GM19099 (cell line): ENCODE data around the gene ARHGAP23.

Experiments used
- POLR2A ChIP-seq: IDR thresholded peaks from 3 replicates; pipeline ENCODE4 v1.6.1; 2011; ENCODE audit warnings: low read depth; ENCODE audit not compliant: insufficient read length; ENCODE audit errors: extremely low read depth

Gene ARHGAP23

DNA sequence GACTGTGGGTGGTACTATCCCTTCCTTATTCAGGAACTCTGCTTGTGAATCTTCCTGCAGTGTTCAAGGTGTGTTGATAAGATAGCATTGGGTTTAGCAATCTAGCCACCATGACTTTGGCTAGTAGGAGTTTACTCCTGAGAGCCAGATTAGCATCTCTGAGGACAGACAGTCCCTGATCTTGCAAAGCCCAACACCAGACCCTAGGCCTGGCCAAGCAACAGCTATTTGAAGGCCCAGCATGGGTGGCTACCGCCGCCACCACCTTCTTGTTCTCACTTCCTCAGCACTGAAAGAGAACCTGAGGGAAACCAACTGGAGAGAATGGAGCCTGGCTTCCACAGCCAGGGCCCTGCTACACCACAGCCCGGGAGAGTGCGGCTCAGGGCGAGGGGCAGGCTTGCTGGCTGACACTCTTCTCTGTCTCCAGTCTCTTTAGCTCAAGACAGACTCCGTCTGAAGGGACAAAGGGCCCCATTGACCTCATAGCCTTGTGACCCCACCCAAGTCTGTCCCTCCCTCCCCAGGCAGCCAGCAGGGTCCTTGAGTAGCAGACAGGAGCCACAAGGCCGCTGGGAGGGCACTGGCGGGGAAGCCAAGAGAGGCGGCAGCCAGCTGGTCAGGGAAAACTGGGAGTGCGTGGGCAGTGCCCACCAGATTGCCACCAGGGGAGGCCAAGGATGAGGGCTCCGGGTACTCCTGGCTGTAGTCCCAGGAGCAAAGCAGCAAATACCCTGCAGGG, 10.9 kb upstream of the ARHGAP23 start:
- no peak for TF ChIP-seq POLR2A

DNA sequence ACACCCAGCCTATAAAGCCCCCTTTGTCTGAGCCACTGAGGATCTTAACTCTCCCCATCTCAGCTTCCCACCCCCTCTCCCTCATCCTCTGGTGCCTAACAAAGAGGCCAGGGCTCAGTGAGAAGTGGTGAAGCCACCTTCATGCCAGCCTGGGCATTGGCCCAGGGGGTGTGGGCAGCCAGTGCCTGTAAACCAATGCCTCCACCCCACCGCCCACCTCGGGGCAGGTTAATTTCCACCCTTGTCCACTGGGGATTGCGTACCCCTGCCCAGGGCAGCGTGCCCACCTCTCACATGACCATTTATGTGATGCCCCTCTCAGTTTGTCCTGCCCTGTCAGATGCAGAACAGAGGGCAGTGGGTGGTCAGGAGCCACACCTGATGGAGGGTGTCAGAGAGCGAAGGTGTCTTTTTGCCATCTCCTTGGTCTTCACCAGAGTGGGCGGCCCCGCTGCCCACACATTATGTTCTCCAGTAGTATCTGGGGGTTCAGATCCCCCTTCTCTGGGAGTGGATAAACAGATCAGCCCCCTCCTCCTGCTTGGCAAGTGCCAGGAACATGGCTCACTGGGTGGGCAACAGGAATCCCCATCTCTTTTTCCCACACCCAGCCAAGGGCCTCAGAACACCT, 10.1 kb upstream of the ARHGAP23 start:
- no peak for TF ChIP-seq POLR2A

GRCh38 chr17:38418693-38419507, 9.4 kb upstream of the ARHGAP23 start:
- TF ChIP-seq POLR2A: no peak

DNA sequence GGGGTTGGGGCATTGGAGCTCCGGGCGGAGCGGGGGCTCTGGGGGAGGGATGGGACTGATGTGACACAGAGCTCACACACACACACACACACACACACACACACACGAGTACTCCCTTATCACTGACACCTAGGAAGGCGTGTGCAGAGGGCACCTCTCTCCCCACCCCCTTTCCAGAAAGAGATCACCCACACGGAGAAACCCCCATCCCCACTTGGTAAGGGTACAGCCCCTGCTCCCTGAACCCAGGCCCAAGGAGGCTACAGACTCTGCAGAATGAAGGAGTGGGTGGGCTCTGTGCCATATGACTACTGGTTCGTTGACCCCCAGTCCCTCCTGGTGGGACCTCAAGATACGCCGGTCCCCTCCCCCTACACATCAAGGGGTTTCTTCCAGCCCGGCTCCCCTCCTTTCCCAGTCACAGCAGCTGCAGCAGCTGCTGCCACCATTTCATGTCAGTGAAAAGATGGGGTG, 8.7 kb upstream of the ARHGAP23 start:
- no peak for TF ChIP-seq POLR2A

DNA sequence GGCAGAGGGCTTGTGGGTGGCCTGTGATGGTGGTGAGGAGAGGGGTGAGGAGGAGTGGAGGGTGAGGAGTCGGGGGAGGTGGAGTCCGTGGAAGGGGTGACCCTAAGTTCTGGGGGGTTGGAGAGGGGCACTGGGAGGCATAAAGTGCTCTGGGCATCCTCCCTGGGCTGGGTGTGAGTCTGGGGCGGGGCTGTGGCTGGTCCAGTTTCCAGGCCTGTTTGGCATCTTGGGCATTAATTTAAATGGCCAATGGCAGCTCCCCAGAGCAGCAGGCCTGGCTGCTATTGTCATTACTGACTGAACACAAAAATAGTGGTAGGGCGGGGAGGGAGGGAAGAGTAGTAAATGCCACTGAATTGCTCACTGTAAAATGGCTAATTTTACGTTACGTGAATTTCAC, 7.7 kb upstream of the ARHGAP23 start:
- no peak for TF ChIP-seq POLR2A

GRCh38 chr17:38421171-38421841, 7.0 kb upstream of the ARHGAP23 start:
- no peak for TF ChIP-seq POLR2A

GRCh38 chr17:38421871-38422827, 6.1 kb upstream of the ARHGAP23 start:
- no peak for TF ChIP-seq POLR2A

DNA sequence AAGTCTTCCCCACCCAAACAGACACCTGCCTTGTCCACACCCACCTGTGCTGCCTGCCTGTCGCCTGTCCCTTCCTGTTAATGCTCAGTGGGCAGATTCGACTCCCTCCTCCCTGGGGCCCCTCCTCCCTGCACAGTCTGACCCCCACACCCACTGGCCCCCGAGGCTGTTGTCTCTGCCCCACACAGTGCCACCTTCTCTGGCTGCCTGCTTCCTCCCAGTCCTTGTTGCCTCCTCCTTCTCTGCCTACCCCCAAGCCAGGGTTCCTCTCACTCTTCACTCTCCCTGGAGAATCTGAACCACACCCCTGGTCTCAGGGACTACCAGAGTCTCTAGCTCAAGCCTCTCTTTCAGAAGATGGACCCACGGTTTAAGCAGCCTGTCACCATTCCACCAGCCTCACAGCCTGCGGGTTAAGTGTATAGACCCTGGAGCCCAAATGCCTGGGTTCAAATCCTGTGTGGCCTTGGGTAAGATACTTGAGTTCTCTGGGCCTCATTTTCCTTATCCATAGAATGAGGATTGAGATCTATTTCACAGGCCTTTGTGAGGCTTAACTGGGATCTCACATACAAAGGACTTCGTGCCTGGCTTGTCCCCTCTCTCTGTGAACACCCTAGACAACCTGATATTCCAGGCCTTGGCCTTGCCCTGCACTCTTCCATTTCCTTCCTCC, 3.8 kb upstream of the ARHGAP23 start:
- no peak for TF ChIP-seq POLR2A

GRCh38 chr17:38425031-38425430, 3.2 kb upstream of the ARHGAP23 start:
- TF ChIP-seq POLR2A: no peak

DNA sequence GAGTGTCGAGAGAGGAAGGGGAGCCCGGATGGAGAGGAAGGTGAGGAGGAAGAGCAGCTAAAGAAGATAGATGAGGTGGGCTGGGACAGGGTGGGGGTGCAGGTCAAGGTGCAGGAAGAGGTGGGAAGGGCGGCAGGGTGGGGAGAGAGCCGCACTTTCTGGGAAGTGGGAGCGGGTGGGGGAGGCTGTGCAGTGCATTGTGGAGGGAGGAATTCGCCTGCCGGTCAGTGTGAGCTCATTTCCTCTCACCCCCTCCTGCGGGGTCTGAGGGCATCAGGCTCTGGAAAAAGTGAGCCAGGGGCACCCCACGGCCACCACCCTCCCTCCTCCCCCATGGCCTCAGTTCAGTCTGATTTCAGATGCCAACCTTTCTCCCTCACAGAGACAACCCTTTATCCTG, 2.5 kb upstream of the ARHGAP23 start:
- no peak for TF ChIP-seq POLR2A

GRCh38 chr17:38426441-38426840, 1.8 kb upstream of the ARHGAP23 start:
- no peak for TF ChIP-seq POLR2A

DNA sequence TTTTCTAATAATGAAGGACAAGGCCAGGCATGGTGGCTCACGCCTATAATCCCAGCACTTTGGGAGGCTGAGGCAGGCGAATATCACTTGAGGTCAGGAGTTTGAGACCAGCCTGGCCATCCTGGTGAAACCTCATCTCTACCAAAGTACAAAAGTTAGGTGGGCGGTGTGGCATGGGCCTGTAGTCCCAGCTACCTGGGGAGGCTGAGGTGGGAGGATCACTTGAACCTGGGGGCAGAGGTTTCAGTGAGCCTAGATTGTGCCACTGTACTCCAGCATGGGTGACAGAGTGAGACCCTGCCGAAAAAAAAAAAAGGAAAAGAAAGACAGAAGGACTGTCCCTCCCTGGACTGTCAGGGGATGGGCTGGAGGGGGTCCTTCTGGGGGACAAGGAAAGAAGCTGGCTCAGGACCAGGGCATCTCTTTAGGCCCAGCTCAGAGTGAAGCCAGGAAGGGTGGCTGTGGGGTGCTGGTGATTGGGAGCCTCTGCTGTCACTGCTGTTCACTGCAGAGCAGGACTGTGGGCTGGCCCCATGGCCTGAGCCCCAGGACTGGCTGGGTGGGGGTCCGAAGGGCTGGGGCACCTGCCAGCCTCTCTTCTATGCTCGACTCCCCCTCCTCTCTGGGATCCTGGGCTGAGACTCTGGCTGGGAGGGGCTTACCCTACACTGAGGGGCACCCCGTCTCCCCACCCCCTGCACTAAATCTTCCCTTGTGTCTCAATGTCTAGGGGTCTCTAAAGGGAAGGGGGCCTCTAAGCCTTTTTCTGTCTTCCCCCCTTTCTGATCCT, 909 bp upstream of the ARHGAP23 start:
- TF ChIP-seq POLR2A: no peak
